Measurements from ENCODE around the gene PSORS1C1. TPM values are rescaled to one million over a fixed set of nuclear protein-coding genes. Genes with fewer than 3 reads are reported as not detected.
A peak's percentile ranks its signal among the peaks of the same experiment; 100 is the strongest.
"Not testable (repeated sequence)": the region's sequence is repeated elsewhere in the genome, so short reads cannot be mapped to it uniquely, and the experiment has no call there.

Gene PSORS1C1
- polyA plus RNA-seq, 3 donors from 2014 or later = not detected

GRCh38 chr6:31173406-31173805 is 58.8 kb downstream of the PSORS1C1 start:
- H3K36me3 Mint-ChIP-seq = no peaks in the 10 kb centered on the region
- DNase-seq = no peak
- H3K4me1 Mint-ChIP-seq = peaks cover 9% of the 10 kb centered on the region in 2 donors
- H3K4me3 Mint-ChIP-seq = no peak overlapping the region
- no peaks in the 10 kb centered on the region for H3K9me3 Mint-ChIP-seq
- H3K27ac Mint-ChIP-seq = no peak overlapping the region
- H3K27me3 Mint-ChIP-seq (ENCODE audit: low read depth in 3 of 3) = peaks cover 0 to 4% (median 4%) of the 10 kb centered on the region in 3 donors

DNA sequence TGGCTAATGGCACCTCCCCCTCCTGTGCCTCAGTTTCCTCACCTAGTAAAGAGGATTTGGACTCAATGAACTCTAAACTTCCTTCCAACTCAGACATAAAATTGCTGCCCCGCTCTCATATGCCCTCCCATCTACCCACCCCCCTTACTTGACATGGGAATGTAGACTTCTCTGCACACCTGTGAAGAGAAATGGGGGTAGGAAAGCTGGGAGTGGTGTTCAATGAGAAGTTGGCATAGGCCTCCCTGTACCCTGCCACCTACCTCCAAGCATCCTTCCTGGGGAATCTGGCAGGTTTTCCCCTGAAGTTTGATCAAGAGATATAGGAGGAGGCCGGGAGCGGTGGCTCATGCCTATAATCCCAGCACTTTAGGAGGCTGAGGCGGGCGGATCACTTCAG is 59.8 kb downstream of the PSORS1C1 start:
- Mint-ChIP-seq H3K4me3 (no peak overlapping the region), H3K27me3 (ENCODE audit: low read depth in 3 of 3) (peaks cover 0 to 6% (median 4%) of the 10 kb centered on the region in 3 donors), H3K4me1 (peaks cover 9 to 12% of the 10 kb centered on the region in 2 donors), H3K27ac (no peak overlapping the region), H3K36me3 (no peaks in the 10 kb centered on the region), H3K9me3 (no peaks in the 10 kb centered on the region)
- DNase-seq = no peak

DNA sequence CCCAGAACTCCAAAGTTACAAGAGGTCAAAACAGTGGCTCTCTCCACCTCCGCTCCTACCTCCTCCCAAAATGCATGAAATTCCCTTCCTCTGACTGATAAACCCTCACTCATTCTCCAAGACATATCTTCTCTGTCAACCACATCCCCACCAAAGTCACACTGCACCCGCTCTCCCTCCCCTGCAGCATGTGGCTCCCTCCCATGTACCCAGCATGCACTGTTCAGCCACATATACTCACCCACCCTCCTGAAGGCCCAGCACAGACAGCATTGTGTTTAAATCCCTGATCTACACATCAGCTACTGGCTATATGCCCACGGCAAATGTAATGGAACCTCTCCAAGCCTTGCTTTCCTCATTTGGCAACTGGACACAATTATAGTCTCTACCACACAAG is 61.4 kb downstream of the PSORS1C1 start:
- Mint-ChIP-seq H3K27me3 (ENCODE audit: low read depth in 3 of 3) (peaks cover 0 to 6% (median 4%) of the 10 kb centered on the region in 3 donors), H3K36me3 (no peaks in the 10 kb centered on the region), H3K4me3 (peak overlapping the region; percentile 13 to 65 (median 33)), H3K4me1 (peaks cover 9 to 19% of the 10 kb centered on the region in 2 donors), H3K9me3 (no peaks in the 10 kb centered on the region), H3K27ac (peak overlapping the region; percentile 4 to 74 (median 42))
- peak in 1 of 3 donors; percentile 36 for DNase-seq

DNA sequence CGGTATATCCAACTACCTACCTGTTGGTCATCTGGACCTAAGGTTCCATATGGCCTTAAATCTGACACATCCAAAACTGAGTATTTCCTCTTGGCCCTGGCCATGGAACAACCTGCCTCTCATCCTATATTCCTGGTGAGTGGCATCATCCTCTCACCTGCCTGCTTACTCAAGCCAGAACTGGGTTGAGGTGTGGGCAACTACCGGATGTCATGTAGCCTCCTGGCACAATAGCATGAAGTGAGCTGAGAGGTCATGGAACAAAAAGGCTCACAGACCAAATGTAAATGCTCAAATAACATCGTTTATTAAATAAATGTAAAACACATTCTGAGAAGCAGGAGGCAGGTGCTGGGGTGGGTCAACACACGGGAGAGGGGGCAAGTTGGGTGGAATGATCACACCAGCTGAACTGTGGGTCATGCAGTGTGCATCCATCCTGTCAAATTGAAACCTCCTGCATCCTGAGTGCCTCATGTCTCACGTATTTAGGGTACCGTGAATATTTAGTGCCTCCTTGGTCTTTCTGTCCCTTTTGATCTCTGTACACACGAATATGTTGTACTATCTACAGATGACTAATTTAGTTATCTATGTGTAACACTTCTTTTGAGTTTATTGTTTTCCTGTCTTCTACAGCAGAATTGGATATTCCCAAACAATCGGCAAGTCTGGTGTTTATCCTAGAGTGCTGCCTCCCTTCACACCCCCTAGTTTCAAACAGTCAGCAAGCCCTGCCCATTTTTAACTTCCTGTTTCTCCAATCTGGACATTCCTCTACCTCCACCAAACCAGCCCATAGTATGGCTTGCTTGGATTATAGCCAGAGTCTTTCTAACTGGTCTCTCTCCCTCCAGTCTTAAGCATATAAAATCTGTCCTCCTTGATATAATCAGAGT is 63.8 kb downstream of the PSORS1C1 start:
- Mint-ChIP-seq H3K4me1 (peaks cover 9 to 19% of the 10 kb centered on the region in 2 donors), H3K4me3 (no peak overlapping the region), H3K27me3 (ENCODE audit: low read depth in 3 of 3) (peaks cover 0 to 6% (median 4%) of the 10 kb centered on the region in 3 donors), H3K9me3 (no peaks in the 10 kb centered on the region), H3K36me3 (no peaks in the 10 kb centered on the region), H3K27ac (no peak overlapping the region)
- no peak for DNase-seq

DNA sequence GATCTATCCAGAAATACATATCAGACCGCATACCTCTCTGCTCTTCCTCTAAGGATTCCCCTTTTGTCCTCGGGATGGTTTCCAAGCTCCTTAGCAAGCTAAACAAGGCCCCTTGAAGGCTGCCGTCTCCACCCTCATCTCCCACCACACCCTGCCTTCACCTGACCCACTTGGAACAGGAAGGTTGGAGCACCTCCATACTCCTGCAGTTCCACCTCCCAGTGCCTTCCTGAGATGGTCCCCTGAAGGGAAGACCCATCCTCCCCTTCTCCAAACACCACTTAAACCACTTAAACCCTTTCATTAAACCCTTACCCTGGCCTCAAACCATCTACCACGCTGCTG is 64.4 kb downstream of the PSORS1C1 start:
- Mint-ChIP-seq H3K4me1 (peaks cover 9 to 19% of the 10 kb centered on the region in 2 donors), H3K4me3 (no peak overlapping the region), H3K9me3 (no peaks in the 10 kb centered on the region), H3K27me3 (ENCODE audit: low read depth in 3 of 3) (peaks cover 0 to 6% (median 4%) of the 10 kb centered on the region in 3 donors), H3K36me3 (no peaks in the 10 kb centered on the region), H3K27ac (no peak overlapping the region)
- no peak for DNase-seq

DNA sequence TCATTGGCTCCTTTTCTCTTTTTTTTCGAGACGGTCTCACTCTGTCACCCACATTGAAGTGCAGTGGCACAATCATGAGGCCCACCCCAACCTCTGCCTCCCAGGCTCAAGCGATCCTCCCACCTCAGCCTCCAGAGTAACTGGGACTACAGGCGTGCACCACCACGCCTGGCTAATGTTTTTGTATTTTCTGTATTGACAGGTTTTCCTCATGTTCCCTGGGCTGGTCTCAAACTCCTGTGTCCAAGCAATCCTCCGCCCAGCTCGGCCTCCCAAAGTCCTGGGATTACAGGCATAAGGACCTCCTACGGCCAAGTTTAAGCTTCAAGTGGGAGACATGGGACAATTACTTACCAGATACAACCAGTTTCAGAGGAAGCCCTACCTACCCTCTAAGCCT is 65.3 kb downstream of the PSORS1C1 start:
- H3K36me3 Mint-ChIP-seq = no peaks in the 10 kb centered on the region
- peaks cover 0 to 6% (median 3%) of the 10 kb centered on the region in 3 donors for H3K27me3 Mint-ChIP-seq (ENCODE audit: low read depth in 3 of 3)
- H3K4me1 Mint-ChIP-seq = peaks cover 9 to 19% of the 10 kb centered on the region in 2 donors
- H3K9me3 Mint-ChIP-seq = no peaks in the 10 kb centered on the region
- no peak overlapping the region for H3K27ac Mint-ChIP-seq
- H3K4me3 Mint-ChIP-seq = peak overlapping the region; percentile 60 to 87 (median 83)
- no peak for DNase-seq

GRCh38 chr6:31180500-31180899 is 65.9 kb downstream of the PSORS1C1 start:
- DNase-seq = peak; percentile 55 to 76 (median 75)
- H3K36me3 Mint-ChIP-seq = no peaks in the 10 kb centered on the region
- peaks cover 0 to 6% (median 3%) of the 10 kb centered on the region in 3 donors for H3K27me3 Mint-ChIP-seq (ENCODE audit: low read depth in 3 of 3)
- peak overlapping the region; percentile 60 to 87 (median 83) for H3K4me3 Mint-ChIP-seq
- H3K4me1 Mint-ChIP-seq = peaks cover 9 to 18% of the 10 kb centered on the region in 2 donors
- no peaks in the 10 kb centered on the region for H3K9me3 Mint-ChIP-seq
- peak overlapping the region in 4 of 6 donors; percentile 59 to 81 (median 60) for H3K27ac Mint-ChIP-seq

- H3K9me3 Mint-ChIP-seq; H3K27ac Mint-ChIP-seq; H3K4me3 Mint-ChIP-seq; H3K27me3 Mint-ChIP-seq (ENCODE audit: low read depth in 3 of 3); DNase-seq; H3K36me3 Mint-ChIP-seq: not testable (repeated sequence)
- H3K4me1 Mint-ChIP-seq = peaks cover 0 to 11% of the 10 kb centered on the region in 2 donors
Observed at GRCh38 chr6:31183287-31183686, 68.7 kb downstream of the PSORS1C1 start.

DNA sequence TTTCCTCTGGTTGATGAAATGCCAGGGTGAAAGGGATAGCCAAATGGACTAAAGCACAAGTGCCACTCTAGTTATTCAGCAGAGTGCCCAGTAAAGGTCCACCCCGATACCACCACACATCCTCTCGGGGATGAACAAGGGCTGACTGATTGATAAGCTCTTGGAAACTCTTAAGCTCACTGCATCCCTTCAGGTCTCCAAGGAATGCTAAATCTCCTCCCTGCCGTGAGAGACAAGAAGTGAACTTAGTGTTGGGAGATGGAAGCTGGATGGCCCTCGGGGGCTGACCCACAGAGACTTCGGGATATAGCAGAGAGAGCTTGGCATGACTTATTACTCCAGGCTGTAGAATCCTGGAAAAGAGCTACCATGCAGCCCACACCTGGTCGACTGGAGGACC is 69.3 kb downstream of the PSORS1C1 start:
- not testable (repeated sequence) for H3K27me3 Mint-ChIP-seq (ENCODE audit: low read depth in 3 of 3); H3K4me3 Mint-ChIP-seq; H3K9me3 Mint-ChIP-seq; DNase-seq; H3K36me3 Mint-ChIP-seq; H3K4me1 Mint-ChIP-seq; H3K27ac Mint-ChIP-seq

GRCh38 chr6:31185695-31186051 is 71.1 kb downstream of the PSORS1C1 start:
- not testable (repeated sequence) for DNase-seq; H3K27ac Mint-ChIP-seq; H3K4me1 Mint-ChIP-seq; H3K27me3 Mint-ChIP-seq (ENCODE audit: low read depth in 3 of 3); H3K9me3 Mint-ChIP-seq; H3K36me3 Mint-ChIP-seq; H3K4me3 Mint-ChIP-seq

DNA sequence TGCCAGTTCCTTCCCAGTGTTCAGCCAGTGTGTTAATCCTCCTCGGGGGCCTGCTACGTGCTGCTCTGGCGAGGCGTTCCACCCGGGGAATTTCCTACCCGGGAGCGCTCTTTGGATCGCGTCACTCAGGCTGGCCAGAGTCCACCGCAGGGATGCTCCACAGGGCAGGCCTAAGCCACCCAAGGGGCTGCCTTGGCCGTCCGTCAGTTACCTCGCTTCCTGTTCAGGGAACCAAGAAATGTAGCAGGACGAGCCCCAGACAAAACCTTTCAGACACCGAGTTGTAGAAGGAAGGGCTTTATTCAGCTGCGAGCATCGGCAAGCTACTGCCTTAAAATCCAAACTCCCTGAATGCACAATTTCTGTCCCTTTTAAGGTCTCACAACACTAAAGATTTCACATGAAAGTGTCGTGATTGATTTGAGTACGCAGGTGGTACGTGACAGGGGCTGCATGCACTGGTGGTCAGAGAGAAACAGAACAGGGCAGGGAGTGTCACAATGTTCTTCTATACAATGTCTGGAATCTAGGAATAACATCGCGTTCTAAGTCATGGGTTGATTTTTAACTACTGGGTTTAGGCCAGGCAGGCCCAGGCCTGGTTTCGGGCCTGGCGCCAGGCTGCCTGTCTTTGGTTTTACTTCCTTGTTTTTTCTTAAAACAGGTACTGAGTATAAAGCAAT is 71.6 kb downstream of the PSORS1C1 start:
- H3K4me1 Mint-ChIP-seq = peaks cover 0 to 1% of the 10 kb centered on the region in 2 donors
- no peaks in the 10 kb centered on the region for H3K36me3 Mint-ChIP-seq
- DNase-seq = no peak
- H3K27me3 Mint-ChIP-seq (ENCODE audit: low read depth in 3 of 3) = peaks cover 0 to 1% (median 0%) of the 10 kb centered on the region in 3 donors
- no peaks in the 10 kb centered on the region for H3K9me3 Mint-ChIP-seq
- no peak overlapping the region for H3K4me3 Mint-ChIP-seq
- no peak overlapping the region for H3K27ac Mint-ChIP-seq

DNA sequence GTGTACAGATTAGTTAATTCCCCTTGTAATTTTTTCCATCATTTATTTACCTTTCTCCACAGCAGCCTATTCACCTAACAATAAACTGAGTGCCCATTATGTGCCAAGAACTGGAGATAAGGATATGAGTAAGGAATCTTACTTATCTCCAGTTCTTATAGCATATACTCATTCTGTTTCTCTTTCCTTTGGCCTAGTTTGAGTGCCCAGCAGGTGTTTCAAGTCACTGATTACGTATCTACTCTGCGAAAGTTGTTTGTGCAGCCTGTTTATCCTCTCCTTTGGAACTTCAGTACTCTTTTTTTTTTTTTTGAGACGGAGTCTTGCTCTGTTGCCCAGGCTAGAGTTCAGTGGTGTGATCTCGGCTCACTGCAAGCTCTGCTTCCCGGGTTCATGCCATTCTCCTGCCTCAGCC is 73.2 kb downstream of the PSORS1C1 start:
- Mint-ChIP-seq H3K9me3 (no peaks in the 10 kb centered on the region), H3K27me3 (ENCODE audit: low read depth in 3 of 3) (peaks cover 0 to 1% (median 0%) of the 10 kb centered on the region in 3 donors), H3K36me3 (no peaks in the 10 kb centered on the region), H3K4me3 (no peak overlapping the region), H3K27ac (peak overlapping the region in 1 of 6 donors; percentile 35), H3K4me1 (peaks cover 0 to 1% of the 10 kb centered on the region in 2 donors)
- no peak for DNase-seq

GRCh38 chr6:31189223-31189622 is 74.6 kb downstream of the PSORS1C1 start:
- H3K36me3 Mint-ChIP-seq; H3K27me3 Mint-ChIP-seq (ENCODE audit: low read depth in 3 of 3); H3K27ac Mint-ChIP-seq; H3K9me3 Mint-ChIP-seq; H3K4me1 Mint-ChIP-seq; H3K4me3 Mint-ChIP-seq; DNase-seq: not testable (repeated sequence)
